GM18511 (cell line): ENCODE results near the gene AKR1E2.

ENCODE experiments used
- ATAC-seq: cut with Tn5 transposase; IDR thresholded peaks from one replicate; pipeline ENCODE4 v1.9.1; 2021; ENCODE audit warnings: mild to moderate bottlenecking, moderate library complexity; ENCODE audit not compliant: unreplicated experiment

Gene AKR1E2

GRCh38 chr10:4825868-4826791 is at the start of gene AKR1E2:
TSS of gene AKR1E2 (plus strand) at chr10:4826207. CDS start at chr10:4826325, 118 bp downstream.
- no peak for ATAC-seq

- no peak for ATAC-seq
These were observed 49.8 kb upstream of the AKR1E2 start for GRCh38 chr10:4776234-4776638.

GRCh38 chr10:4778761-4779160 is 47.2 kb upstream of the AKR1E2 start:
- ATAC-seq, result no peak

GRCh38 chr10:4780091-4780490 is 45.9 kb upstream of the AKR1E2 start:
- no peak for ATAC-seq

- ATAC-seq, result no peak
These were observed 45.2 kb upstream of the AKR1E2 start for GRCh38 chr10:4780782-4781181.

- no peak for ATAC-seq
These were observed 44.1 kb upstream of the AKR1E2 start for GRCh38 chr10:4781955-4782354.

GRCh38 chr10:4784667-4785333 is 41.2 kb upstream of the AKR1E2 start:
- no peak for ATAC-seq

GRCh38 chr10:4786043-4786839 is 39.8 kb upstream of the AKR1E2 start:
- ATAC-seq, result no peak

GRCh38 chr10:4790045-4790444 is 36.0 kb upstream of the AKR1E2 start:
- ATAC-seq, result no peak

- ATAC-seq, result no peak
These were observed 35.1 kb upstream of the AKR1E2 start for GRCh38 chr10:4790922-4791321.

- ATAC-seq, result no peak
These were observed 33.6 kb upstream of the AKR1E2 start for GRCh38 chr10:4792381-4792780.

- no peak for ATAC-seq
These were observed 24.6 kb upstream of the AKR1E2 start for GRCh38 chr10:4801405-4801804.

- no peak for ATAC-seq
These were observed 23.1 kb upstream of the AKR1E2 start for GRCh38 chr10:4802711-4803487.

GRCh38 chr10:4803822-4804221 is 22.2 kb upstream of the AKR1E2 start:
- ATAC-seq, result no peak

GRCh38 chr10:4804465-4804864 is 21.5 kb upstream of the AKR1E2 start:
- no peak for ATAC-seq

- ATAC-seq, result no peak
These were observed 19.5 kb upstream of the AKR1E2 start for GRCh38 chr10:4806534-4806933.

- peak; percentile 72 for ATAC-seq
These were observed 18.1 kb upstream of the AKR1E2 start for GRCh38 chr10:4807761-4808507.

- ATAC-seq, result no peak
These were observed 16.9 kb upstream of the AKR1E2 start for GRCh38 chr10:4809156-4809555.

GRCh38 chr10:4810092-4810491 is 15.9 kb upstream of the AKR1E2 start:
- no peak for ATAC-seq

GRCh38 chr10:4812046-4812445 is 14.0 kb upstream of the AKR1E2 start:
- no peak for ATAC-seq
